ENCODE results near the gene CNNM1. TPM values are rescaled to one million over a fixed set of nuclear protein-coding genes. Genes with fewer than 3 reads are reported as not detected.
A peak's percentile ranks its signal among the peaks of the same experiment; 100 is the strongest.

CNNM1 gene
- total and polyA plus RNA-seq, 7 donors, result 0.23 to 2.2 (median 1.2) TPM; not detected in 2

GRCh38 chr10:99318475-99318874 is 10.7 kb upstream of the CNNM1 start:
- H3K27me3 ChIP-seq, result peaks cover 0 to 6% (median 0%) of the 10 kb centered on the region in 3 donors
- no peak overlapping the region for H3K4me3 ChIP-seq
- intact Hi-C loops (cut with DNase I), result no loop called here
- DNase-seq, result no peak
- TF ChIP-seq, protein P1, sequence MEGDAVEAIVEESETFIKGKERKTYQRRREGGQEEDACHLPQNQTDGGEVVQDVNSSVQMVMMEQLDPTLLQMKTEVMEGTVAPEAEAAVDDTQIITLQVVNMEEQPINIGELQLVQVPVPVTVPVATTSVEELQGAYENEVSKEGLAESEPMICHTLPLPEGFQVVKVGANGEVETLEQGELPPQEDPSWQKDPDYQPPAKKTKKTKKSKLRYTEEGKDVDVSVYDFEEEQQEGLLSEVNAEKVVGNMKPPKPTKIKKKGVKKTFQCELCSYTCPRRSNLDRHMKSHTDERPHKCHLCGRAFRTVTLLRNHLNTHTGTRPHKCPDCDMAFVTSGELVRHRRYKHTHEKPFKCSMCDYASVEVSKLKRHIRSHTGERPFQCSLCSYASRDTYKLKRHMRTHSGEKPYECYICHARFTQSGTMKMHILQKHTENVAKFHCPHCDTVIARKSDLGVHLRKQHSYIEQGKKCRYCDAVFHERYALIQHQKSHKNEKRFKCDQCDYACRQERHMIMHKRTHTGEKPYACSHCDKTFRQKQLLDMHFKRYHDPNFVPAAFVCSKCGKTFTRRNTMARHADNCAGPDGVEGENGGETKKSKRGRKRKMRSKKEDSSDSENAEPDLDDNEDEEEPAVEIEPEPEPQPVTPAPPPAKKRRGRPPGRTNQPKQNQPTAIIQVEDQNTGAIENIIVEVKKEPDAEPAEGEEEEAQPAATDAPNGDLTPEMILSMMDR (IDR thresholded peaks at IDR 0.05), result no peak
- TF ChIP-seq POLR2AphosphoS5 (IDR thresholded peaks at IDR 0.05) (no peak), POLR2A (IDR thresholded peaks at IDR 0.05) (no peak), EP300 (IDR thresholded peaks at IDR 0.05) (no peak)
- no peaks in the 10 kb centered on the region for H3K4me1 ChIP-seq
- H3K36me3 ChIP-seq, result no peaks in the 10 kb centered on the region
- no peak overlapping the region for H3K27ac ChIP-seq
- WGBS, 2 donors, result 73 to 83% methylated on average over 2 of the region's 2 CpGs
- no peaks in the 10 kb centered on the region for H3K9me3 ChIP-seq

- no peak for TF ChIP-seq EP300 (IDR thresholded peaks at IDR 0.05)
- 10 to 36% methylated on average over 1 of the region's 1 CpG for WGBS, 2 donors
- Histone ChIP-seq H3K4me3 (no peak overlapping the region), H3K9me3 (no peaks in the 10 kb centered on the region), H3K27ac (no peak overlapping the region), H3K4me1 (peaks cover 0 to 15% (median 15%) of the 10 kb centered on the region in 4 donors), H3K27me3 (peaks cover 0 to 19% (median 13%) of the 10 kb centered on the region in 3 donors), H3K36me3 (no peaks in the 10 kb centered on the region)
- DNase-seq, result no peak
- intact Hi-C loops (cut with DNase I), result no loop called here
These were observed 3.9 kb upstream of the CNNM1 start for GRCh38 chr10:99325281-99325680.

DNA sequence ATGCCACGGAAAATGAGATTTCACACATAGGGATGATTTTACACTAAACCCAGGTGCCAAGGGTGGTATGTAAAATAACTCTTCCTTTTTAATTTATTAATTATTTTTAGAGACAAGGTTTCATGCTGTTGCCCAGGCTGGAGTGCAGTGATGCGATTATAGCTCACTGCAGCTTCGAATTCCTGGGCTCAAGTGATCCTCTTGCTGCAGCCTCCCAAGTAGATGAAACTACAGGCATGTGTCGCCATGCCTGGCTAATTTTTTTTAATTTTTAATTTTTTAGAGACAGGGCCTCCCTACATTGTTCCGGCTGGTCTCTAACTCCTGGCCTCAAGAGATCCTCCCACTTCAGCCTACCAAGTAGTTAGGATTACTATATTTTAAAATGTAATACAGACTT is 2.3 kb upstream of the CNNM1 start:
- no peaks in the 10 kb centered on the region for H3K9me3 ChIP-seq
- TF ChIP-seq EP300 (IDR thresholded peaks at IDR 0.05), result no peak
- no peak for TF ChIP-seq POLR2AphosphoS5 (IDR thresholded peaks at IDR 0.05)
- no peak for TF ChIP-seq POLR2A (IDR thresholded peaks at IDR 0.05)
- TF ChIP-seq, protein P1 (IDR thresholded peaks at IDR 0.05), result no peak
- intact Hi-C loops (cut with DNase I), result no loop called here
- DNase-seq, result no peak
- H3K4me3 ChIP-seq, result no peak overlapping the region
- no peaks in the 10 kb centered on the region for H3K36me3 ChIP-seq
- H3K27me3 ChIP-seq, result peaks cover 0 to 23% (median 20%) of the 10 kb centered on the region in 3 donors
- no peak overlapping the region for H3K27ac ChIP-seq
- WGBS, 2 donors, result 86 to 89% methylated on average over 5 of the region's 5 CpGs
- peaks cover 0 to 20% (median 19%) of the 10 kb centered on the region in 4 donors for H3K4me1 ChIP-seq

- H3K36me3 ChIP-seq, result no peaks in the 10 kb centered on the region
- intact Hi-C loops (cut with DNase I), result no loop called here
- H3K4me1 ChIP-seq, result peaks cover 0 to 20% (median 19%) of the 10 kb centered on the region in 4 donors
- no peaks in the 10 kb centered on the region for H3K9me3 ChIP-seq
- 29 to 33% methylated on average over 23 of the region's 23 CpGs for WGBS, 2 donors
- H3K27ac ChIP-seq, result peak overlapping the region in 1 of 4 donors; percentile 59
- H3K4me3 ChIP-seq, result peak overlapping the region; percentile 42 to 77 (median 56)
- no peak for TF ChIP-seq EP300 (IDR thresholded peaks at IDR 0.05)
- TF ChIP-seq, protein P1 (IDR thresholded peaks at IDR 0.05), result no peak
- no peak for TF ChIP-seq POLR2AphosphoS5 (IDR thresholded peaks at IDR 0.05)
- no peak for TF ChIP-seq POLR2A (IDR thresholded peaks at IDR 0.05)
- H3K27me3 ChIP-seq, result peaks cover 0 to 23% (median 20%) of the 10 kb centered on the region in 3 donors
- peak; percentile 67 for DNase-seq
These were observed 415 bp upstream of the CNNM1 start for GRCh38 chr10:99328579-99329303.

GRCh38 chr10:99329554-99330346 is 594 bp downstream of the CNNM1 start:
- Histone ChIP-seq H3K9me3 (no peaks in the 10 kb centered on the region), H3K4me3 (peak overlapping the region; percentile 42 to 77 (median 56)), H3K27me3 (peaks cover 0 to 23% (median 20%) of the 10 kb centered on the region in 3 donors), H3K27ac (peak overlapping the region in 3 of 4 donors; percentile 42 to 59 (median 47)), H3K4me1 (peaks cover 0 to 20% (median 19%) of the 10 kb centered on the region in 4 donors), H3K36me3 (no peaks in the 10 kb centered on the region)
- no peak for DNase-seq
- no peak for TF ChIP-seq POLR2AphosphoS5 (IDR thresholded peaks at IDR 0.05)
- TF ChIP-seq, protein P1 (IDR thresholded peaks at IDR 0.05), result no peak
- TF ChIP-seq EP300 (IDR thresholded peaks at IDR 0.05), result no peak
- no peak for TF ChIP-seq POLR2A (IDR thresholded peaks at IDR 0.05)
- 1 to 2% methylated on average over 94 of the region's 94 CpGs for WGBS, 2 donors
- intact Hi-C loops (cut with DNase I), result no loop called here
